Inflammatory macrophage treated with lipopolysaccharide for 4 hours (primary cell): ENCODE results near the gene WASHC1.
"Not testable (repeated sequence)": the region's sequence is repeated elsewhere in the genome, so short reads cannot be mapped to it uniquely, and the experiment has no call there.

Experiments
- DNase-seq: peaks from one replicate; pipeline ENCODE4 v3.0.0-alpha.2; 2020

WASHC1 gene

GRCh38 chr9:29356-29755 is at the start of gene WASHC1:
TSS of gene WASHC1 (minus strand) at chr9:29456. CDS start at chr9:24999, 4,457 bp downstream.
- DNase-seq, result not testable (repeated sequence)

- DNase-seq, result not testable (repeated sequence)
These were observed 49.1 kb upstream of the WASHC1 start for GRCh38 chr9:78333-78732.

GRCh38 chr9:76389-76788 is 47.1 kb upstream of the WASHC1 start:
- not testable (repeated sequence) for DNase-seq

GRCh38 chr9:73900-74525 is 44.8 kb upstream of the WASHC1 start:
- not testable (repeated sequence) for DNase-seq

GRCh38 chr9:73076-73899 is 44.0 kb upstream of the WASHC1 start:
- not testable (repeated sequence) for DNase-seq

GRCh38 chr9:63031-63629 is 33.9 kb upstream of the WASHC1 start:
- not testable (repeated sequence) for DNase-seq

- not testable (repeated sequence) for DNase-seq
These were observed 23.4 kb upstream of the WASHC1 start for GRCh38 chr9:52678-53077.

GRCh38 chr9:48190-48842 is 19.1 kb upstream of the WASHC1 start:
- not testable (repeated sequence) for DNase-seq

GRCh38 chr9:46639-47271 is 17.5 kb upstream of the WASHC1 start:
- DNase-seq, result not testable (repeated sequence)

GRCh38 chr9:46164-46563 is 16.9 kb upstream of the WASHC1 start:
- DNase-seq, result peak; percentile 67

- not testable (repeated sequence) for DNase-seq
These were observed 16.1 kb upstream of the WASHC1 start for GRCh38 chr9:45180-45878.

GRCh38 chr9:44416-44815 is 15.2 kb upstream of the WASHC1 start:
- DNase-seq, result not testable (repeated sequence)

GRCh38 chr9:43636-44035 is 14.4 kb upstream of the WASHC1 start:
- not testable (repeated sequence) for DNase-seq

- not testable (repeated sequence) for DNase-seq
These were observed 13.9 kb upstream of the WASHC1 start for GRCh38 chr9:43116-43515.

GRCh38 chr9:41819-42218 is 12.6 kb upstream of the WASHC1 start:
- not testable (repeated sequence) for DNase-seq

GRCh38 chr9:41261-41676 is 12.0 kb upstream of the WASHC1 start:
- peak; percentile 32 for DNase-seq

GRCh38 chr9:32308-32707 is 3.1 kb upstream of the WASHC1 start:
- not testable (repeated sequence) for DNase-seq

GRCh38 chr9:28775-29174 is 481 bp downstream of the WASHC1 start:
- not testable (repeated sequence) for DNase-seq

- DNase-seq, result not testable (repeated sequence)
These were observed 7.6 kb downstream of the WASHC1 start for GRCh38 chr9:21621-22020.

- DNase-seq, result not testable (repeated sequence)
These were observed 12.4 kb downstream of the WASHC1 start for GRCh38 chr9:16875-17274.

- not testable (repeated sequence) for DNase-seq
These were observed 15.0 kb downstream of the WASHC1 start for GRCh38 chr9:14129-14809.
